ENCODE data around the gene FCGR3A.
"Not testable (repeated sequence)": the region's sequence is repeated elsewhere in the genome, so short reads cannot be mapped to it uniquely, and the experiment has no call there.

Gene FCGR3A

GRCh38 chr1:161529463-161530104 is 20.0 kb downstream of the FCGR3A start:
- not testable (repeated sequence) for DNase-seq

DNA sequence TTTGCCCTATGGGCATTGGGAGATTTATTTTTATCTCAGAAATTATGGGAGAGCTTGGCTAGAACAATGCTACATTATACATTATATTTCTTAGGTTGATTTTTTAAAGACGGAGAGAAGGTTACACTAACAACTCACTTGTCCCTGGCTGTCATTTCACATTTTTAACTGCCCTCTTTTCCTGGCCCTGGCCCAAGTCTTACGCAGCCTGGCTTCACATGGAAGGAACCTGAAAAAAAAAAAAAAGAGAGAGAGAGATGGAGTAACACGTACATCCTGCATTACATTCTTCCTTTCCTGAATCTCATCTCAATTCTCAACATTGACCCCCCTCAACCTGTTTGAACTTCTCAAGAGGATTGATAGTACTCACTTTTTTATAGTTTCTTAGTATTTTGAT is 21.1 kb downstream of the FCGR3A start:
- DNase-seq = not testable (repeated sequence)

DNA sequence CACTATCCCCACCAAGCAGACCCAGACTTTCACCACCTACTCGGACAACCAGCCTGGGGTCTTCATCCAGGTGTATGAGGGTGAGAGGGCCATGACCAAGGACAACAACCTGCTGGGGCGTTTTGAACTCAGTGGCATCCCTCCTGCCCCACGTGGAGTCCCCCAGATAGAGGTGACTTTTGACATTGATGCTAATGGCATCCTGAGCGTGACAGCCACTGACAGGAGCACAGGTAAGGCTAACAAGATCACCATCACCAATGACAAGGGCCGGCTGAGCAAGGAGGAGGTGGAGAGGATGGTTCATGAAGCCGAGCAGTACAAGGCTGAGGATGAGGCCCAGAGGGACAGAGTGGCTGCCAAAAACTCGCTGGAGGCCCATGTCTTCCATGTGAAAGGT is 23.7 kb downstream of the FCGR3A start:
- DNase-seq = not testable (repeated sequence)

GRCh38 chr1:161525321-161525720 is 24.3 kb downstream of the FCGR3A start:
- DNase-seq = not testable (repeated sequence)

DNA sequence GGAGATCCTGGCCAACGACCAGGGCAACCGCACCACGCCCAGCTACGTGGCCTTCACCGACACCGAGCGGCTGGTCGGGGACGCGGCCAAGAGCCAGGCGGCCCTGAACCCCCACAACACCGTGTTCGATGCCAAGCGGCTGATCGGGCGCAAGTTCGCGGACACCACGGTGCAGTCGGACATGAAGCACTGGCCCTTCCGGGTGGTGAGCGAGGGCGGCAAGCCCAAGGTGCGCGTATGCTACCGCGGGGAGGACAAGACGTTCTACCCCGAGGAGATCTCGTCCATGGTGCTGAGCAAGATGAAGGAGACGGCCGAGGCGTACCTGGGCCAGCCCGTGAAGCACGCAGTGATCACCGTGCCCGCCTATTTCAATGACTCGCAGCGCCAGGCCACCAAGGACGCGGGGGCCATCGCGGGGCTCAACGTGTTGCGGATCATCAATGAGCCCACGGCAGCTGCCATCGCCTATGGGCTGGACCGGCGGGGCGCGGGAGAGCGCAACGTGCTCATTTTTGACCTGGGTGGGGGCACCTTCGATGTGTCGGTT is 24.8 kb downstream of the FCGR3A start:
- not testable (repeated sequence) for DNase-seq

- DNase-seq = not testable (repeated sequence)
These were observed 25.5 kb downstream of the FCGR3A start, which contains the start of gene HSPA6 for GRCh38 chr1:161523817-161524741. TSS of gene HSPA6 (plus strand) at chr1:161524540. CDS start at chr1:161524659, 119 bp downstream.

DNA sequence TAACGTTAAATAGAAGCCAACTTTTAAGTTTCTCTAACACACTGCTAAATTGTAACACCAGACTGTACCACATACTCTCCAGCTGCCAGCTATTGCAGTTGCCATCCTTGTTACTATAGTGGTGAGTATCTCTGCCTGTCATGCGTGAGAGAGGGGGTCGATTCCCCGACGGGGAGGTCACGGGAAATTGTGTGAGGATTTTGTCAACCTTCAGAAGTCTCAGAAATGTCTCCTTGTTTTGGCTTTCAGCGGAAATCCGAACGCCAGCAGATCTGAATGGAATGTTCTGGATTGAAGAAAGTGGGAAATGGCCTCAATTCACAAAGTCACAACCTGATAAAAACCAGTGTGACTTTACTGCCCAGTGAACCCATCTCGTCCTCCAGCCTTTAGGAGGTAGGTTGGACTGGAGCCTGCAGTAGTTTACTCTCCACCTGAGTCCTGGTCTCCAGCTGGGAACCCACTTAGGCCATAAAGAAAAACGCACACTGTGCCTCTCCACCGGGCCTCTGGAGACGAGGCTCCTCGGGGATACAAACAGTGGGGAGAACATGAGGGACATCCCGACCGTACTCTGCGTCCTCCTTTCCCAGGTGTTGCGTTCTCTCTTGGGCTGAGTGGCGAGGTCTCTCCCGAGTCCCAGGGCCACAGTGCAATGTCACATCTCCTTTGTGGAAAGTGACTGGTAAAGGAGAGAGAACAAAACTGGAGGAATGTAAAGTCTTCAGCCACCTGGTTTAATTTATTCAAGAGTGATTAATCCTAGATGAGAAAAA is 26.4 kb downstream of the FCGR3A start:
- not testable (repeated sequence) for DNase-seq

- DNase-seq = not testable (repeated sequence)
These were observed 35.7 kb downstream of the FCGR3A start for GRCh38 chr1:161513953-161514352.

DNA sequence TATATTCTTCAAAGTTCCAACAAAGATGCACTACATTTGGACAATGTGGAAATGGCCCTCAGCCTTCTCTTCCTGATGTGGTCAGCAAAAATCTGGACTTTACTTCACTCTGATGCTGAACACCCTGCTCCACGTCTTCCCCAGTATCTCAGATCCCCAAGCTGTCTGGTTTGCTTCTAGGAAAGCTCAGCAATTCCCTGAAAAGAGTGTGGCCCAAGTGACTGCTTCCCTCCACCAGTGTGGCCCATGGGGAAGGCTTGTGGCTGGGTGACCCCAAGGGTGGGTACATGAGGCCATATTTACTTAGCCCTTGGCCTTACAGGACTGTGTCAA is 36.2 kb downstream of the FCGR3A start:
- not testable (repeated sequence) for DNase-seq

DNA sequence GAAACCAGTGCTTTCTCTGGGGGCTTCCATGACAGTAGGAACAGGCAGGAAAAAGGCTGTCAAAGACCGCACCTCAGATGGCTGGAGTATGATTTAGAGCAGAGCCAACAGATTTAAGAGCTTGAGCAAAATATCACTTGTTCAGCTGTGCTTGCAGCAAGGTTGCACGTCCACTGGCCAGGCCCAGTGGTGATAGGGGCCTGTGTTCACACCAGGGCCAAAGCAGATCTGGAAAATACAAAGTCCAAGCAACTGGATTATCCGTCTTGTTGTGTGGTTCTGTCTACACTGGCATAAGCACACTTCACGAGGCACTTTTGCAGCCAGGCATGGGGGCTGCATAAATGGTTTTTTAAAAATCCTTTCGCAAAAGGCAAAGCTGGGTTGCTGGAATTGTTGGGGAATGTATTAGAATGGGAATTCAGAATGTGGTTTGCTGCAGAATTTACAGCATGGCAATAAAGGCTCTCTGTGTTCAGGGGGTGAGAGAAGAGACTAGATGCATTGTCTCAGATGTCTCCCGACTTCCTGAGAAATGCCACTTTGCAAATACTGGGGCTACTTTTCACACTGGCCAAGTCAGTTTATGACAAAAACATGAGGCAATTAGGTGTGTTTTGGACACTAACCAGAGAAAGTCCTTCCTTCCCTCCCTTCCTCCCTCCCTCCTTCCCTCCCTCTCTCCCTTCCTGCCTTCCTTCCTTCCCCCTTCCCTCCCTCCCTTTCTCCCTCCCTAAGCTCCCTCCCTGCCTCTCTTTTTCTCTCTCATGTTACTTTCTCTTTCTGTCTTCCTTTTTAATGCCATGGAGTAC is 36.8 kb downstream of the FCGR3A start:
- DNase-seq = not testable (repeated sequence)

GRCh38 chr1:161511756-161512060 is 37.9 kb downstream of the FCGR3A start:
- no peak for DNase-seq

DNA sequence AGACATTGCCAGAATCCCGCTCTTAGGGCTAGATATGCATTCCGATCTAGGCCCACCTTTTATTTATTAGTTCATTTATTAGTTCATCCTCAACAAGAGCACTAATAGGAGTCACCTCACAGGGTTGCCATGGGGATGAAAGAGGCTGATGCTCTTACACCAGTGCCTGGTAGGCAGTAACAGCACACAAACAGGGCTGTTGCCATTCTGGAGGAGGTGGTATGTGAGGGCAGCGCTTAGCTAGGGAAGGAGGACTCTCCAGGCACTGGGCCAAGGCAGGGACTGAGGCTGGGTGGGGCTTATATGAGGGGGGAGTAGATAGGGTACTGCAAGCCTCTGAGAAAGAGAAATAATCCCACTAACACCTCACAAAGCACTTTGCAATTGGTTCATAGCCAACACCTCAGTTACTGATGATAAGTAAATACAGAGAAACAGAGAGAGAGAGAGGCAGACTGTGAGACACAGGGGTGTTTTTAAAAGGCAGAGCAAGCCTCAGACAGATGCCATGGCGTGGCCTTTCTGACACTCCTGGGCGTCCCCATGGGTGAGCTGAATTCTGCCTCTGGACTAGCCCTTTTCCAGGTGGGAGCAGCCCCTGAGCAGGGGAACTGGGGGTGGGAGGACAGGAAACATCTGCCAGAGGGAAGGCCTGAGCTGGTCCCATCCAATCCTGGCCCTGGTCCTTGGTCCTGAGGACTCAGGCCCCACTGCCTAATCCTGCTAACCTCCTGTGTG is 38.4 kb downstream of the FCGR3A start:
- no peak for DNase-seq

DNA sequence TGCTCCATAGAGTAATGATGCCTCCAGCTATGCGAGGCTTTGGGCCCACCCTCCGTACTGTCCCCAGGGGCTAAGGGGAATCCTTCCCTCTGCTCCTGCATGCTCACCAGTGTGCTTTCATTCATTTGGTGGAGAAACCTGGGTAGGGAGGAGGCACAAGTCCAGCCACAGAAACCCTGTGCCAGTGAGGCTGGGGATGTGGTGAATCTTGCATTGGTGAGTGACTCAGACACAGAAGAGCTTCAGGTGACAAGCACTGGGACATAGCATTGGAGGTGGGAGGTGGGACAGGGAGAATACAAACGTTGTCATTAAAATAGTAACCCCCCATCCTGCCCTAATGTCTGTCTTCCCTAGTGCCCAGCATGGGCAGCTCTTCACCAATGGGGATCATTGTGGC is 39.1 kb downstream of the FCGR3A start:
- no peak for DNase-seq

DNA sequence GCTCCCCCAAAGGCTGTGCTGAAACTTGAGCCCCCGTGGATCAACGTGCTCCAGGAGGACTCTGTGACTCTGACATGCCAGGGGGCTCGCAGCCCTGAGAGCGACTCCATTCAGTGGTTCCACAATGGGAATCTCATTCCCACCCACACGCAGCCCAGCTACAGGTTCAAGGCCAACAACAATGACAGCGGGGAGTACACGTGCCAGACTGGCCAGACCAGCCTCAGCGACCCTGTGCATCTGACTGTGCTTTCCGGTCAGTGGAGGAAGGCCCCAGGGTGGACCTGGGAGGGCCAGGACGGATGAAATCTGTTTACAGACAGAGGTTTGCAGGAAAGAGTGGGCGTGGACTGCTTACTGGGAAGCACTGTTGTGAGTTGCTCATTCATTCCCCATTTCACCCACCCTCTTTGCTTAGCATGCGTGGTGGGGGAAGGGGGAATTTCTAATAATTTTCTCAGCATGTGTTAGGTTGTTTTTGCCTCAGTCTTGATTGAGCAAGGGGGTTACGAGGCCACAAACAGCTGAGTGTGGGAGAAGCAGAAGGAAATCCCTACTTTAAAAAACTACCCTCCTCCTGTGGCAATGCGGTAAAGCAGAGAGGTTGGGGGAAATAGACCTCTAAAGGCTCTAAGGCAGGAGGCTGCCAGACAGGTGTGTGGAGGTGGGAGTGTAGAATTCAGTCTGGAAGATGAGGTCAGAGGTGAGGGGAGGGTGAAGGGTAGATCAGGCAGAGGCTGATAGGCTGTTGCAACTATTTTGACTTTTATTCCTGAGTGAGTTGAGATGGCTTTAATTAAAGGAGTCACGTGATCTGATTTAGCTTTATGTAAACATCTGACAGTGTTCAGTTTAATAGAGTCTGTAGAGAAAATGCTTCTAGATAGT is 43.0 kb downstream of the FCGR3A start:
- DNase-seq = no peak

DNA sequence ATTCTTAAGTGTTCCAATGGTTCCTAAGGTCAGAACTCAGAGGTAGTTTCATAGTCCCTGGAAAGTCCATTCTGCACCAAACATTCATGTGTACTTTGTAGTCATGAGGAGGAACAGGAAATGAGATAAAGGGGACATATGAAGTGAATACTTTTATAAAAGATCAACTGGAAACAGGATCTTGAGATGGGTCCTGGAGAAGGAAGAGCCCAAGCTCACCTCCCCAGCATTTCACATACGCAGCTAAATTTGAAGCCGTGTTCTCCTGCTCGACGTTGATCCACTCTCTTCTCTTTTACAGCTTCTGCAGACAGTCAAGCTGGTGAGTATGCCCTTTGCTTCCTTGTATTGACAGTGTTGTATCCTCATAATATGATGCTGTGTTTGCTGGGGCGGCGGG is 43.9 kb downstream of the FCGR3A start:
- DNase-seq = no peak

DNA sequence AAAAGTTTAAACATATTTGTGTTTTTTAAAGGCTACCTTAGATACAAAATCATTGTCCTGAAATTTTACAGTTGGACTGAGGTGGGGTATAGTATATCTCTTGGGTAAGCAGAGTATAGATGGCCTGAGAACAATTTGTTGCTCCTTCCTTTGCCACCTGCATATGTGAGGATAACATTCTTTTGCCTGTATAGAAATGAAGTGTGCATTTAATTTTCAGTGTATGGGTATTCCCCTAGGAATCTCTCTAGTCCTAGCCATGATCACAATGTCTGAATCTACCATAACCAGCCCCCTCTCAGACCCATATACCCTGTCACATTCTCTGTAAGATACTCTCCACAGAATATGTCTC is 46.2 kb downstream of the FCGR3A start:
- no peak for DNase-seq

DNA sequence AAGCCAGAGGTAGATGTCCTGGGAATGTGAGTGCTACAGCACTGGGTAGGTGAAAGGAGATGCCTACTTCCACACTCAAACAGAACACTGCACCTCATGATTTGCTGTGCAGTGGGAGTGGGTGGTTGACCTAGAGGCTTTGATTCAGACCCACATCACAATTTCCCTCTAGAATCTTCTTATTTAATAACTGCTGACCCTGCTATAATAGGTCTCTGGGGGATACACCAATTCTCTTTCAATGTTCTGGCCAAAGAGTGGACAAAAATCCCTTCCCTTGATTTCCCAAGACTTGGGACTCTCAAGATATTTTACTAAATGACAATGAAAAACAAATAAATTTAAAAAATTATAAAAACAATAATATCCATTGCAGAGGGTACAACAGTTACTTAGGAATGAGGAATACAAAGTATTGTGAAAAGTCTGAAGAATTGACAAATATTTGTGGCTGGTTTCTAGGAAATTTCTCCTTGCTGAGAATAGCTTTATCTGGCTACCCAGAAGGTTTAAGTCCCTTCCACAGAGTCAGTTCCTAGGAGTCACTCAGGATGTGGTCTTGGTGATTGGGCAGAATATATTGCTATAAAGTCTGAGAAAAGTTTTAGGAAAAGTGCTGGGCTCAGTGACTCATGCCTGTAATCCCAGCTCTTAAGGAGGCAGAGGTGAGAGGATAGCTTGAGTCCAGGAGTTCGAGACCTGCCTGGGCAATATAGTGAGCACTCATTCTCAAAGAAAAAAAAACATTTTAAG is 46.8 kb downstream of the FCGR3A start:
- no peak for DNase-seq

DNA sequence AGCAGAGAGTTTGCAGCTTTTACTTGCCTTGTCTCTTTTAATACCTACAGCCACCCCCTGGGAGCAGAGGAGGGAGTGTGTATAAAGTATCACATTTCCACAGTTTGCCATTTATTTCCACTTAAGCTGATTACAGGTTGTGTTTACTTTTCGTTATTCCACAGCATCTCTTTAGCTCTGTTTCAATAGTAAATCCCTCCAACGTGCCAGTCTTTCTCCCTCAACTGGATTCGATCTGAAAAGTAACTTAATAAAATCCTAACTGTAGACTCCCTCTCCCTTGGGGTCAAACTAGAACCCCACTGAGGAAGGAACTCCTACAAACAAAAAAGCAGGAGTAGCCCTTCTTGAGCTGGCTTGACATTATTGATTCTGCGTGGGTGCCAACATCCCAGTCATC is 47.4 kb downstream of the FCGR3A start:
- DNase-seq = no peak

DNA sequence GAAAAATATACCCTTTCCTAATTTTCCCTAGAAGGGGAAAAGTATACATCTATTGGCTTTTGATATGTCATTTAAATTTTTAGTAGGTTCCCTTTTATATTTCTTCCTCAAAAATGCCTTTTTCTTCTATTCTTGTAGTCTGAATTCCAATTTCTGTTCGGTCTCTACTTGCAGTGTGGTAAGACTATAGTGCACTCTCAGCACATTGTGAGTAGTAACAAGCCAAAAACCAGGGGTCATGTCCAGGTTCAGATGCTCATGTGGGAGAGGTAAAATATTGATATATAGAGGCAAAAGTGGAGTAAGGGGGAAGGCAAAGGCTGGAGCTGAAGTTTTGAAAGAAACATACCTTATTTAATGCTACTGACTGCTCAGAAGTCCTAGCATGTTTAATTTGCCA is 48.4 kb downstream of the FCGR3A start:
- DNase-seq = no peak

All from NCI-H510A (cell line).